Breast epithelium (tissue), 4 donors: Measurements from ENCODE around the gene KMT5C. TPM values are rescaled to one million over a fixed set of nuclear protein-coding genes. Genes with fewer than 3 reads are reported as not detected.
A peak's percentile ranks its signal among the peaks of the same experiment; 100 is the strongest.

Experiments
- DNase-seq, 2 donors: peaks; one replicate each; pipeline ENCODE4 v3.0.0-alpha.2; 2019; ENCODE audit warnings: low spot score in 2 of 2
- H3K27ac ChIP-seq, 2 donors: fragments of 200-600 bp; sonication (generic) in 1 of 2; one replicate each; pipeline ENCODE4 v1.5.1; 2016 to 2019; ENCODE audit warnings: mild to moderate bottlenecking in 1 of 2
- H3K27me3 ChIP-seq, 2 donors: fragments of 200-600 bp; sonication (generic) in 1 of 2; one replicate each; pipeline versions ENCODE4 v1.5.1 to v1.6.0; 2017 to 2019; ENCODE audit warnings: control low read depth in 1 of 2, mild to moderate bottlenecking in 1 of 2
- H3K36me3 ChIP-seq: fragments of 200-600 bp; one replicate; pipeline ENCODE4 v1.5.1; 2019
- H3K4me1 ChIP-seq, 2 donors: fragments of 200-600 bp; sonication (generic); one replicate each; pipeline ENCODE4 v1.5.1; 2016 to 2019; ENCODE audit warnings: control low read depth in 1 of 2
- H3K4me3 ChIP-seq, 3 donors: fragments of 200-600 bp; sonication (generic); 1 replicate in 2 of 3; 2 replicates in 1 of 3; pipeline ENCODE4 v1.5.1; 2016 to 2019; ENCODE audit warnings: mild to moderate bottlenecking in 3 of 3, moderate library complexity in 2 of 3
- H3K9me3 ChIP-seq, 2 donors: fragments of 200-600 bp; sonication (generic) in 1 of 2; one replicate each; pipeline ENCODE4 v1.5.1; 2016 to 2019; ENCODE audit warnings: control low read depth in 1 of 2
- POLR2A ChIP-seq: fragments of 450-650 bp; IDR thresholded peaks from one replicate; pipeline ENCODE4 v1.6.1; 2016; ENCODE audit warnings: antibody characterized with exemption, mild to moderate bottlenecking, moderate library complexity
- POLR2AphosphoS5 ChIP-seq, 3 donors: sonication (generic); formaldehyde crosslinking; IDR thresholded peaks; one replicate each; pipeline ENCODE4 v1.6.1; 2017; ENCODE audit warnings: antibody characterized with exemption in 3 of 3
- intact Hi-C: fragments of 100-400 bp; cut with DNase I; formaldehyde crosslinking; loops from one replicate; pipeline ENCODE4 v1.15.1; 2023; ENCODE audit warnings: low total_unique reads
- total RNA-seq, 3 donors: library from RNA; depleted of rRNA; stranded (reverse); fragments of >200 nt; gene quantifications; one replicate each; pipeline ENCODE4 v1.1.0, GENCODE V29; 2016
- TF ChIP-seq, protein P1 (sequence below), 3 donors: fragments of 450-650 bp; IDR thresholded peaks; one replicate each; pipeline ENCODE4 v1.5.1; 2016 to 2017; ENCODE audit warnings: antibody characterized with exemption in 3 of 3, mild to moderate bottlenecking in 3 of 3, moderate library complexity in 3 of 3

The KMT5C gene
- total RNA-seq, 3 donors from 2014 or later, result 6.1 to 20.8 (median 18.4) TPM

DNA sequence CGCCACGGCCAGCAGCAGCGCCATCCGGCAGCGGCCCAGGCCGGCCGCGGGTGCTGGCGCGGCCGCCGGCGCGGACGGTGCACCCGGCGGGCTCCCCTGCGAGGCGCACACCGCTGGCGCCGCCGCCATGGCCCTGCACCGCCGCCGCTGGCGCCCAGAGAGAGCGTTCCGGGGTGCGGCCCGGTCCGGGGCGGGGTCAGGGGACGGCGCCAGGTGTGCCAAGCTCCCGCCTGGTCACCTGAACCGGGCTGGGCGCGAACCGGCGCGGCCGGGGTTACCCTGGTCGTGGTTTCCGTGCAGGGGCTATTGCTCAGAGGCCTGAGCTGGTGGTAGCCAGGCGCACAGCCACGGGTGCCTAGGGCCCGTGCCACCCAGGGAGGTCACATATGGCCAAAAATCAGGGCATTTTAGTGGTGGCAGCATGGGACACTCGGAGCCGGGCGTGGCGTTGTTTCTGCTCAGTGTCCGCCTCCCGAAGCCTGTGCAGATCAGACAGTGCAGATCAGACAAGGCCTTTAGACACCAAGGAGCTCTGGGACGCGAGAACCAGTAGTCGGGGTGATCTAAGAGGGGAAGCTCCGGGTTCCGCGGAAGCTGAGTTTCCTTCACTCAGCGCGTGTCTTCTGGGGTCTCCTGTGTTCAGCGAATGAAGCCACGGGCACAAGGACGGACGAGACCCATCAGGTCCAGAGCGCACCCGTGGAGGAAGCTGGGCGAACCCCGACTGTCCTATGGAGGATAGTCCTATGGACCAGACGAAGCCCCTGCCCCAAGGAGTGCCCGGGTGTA, 44.6 kb downstream of the KMT5C start, which contains the start of gene TMEM238:
TMEM238 (minus strand) TSS at position 162 of the 789 bp plus-strand sequence; CDS start at position 129, 33 bp downstream.
- peak within 1 kb of the TSS; percentile 91 to 96 for H3K27ac ChIP-seq
- peak within 1 kb of the TSS; percentile 77 to 89 (median 85) for H3K4me3 ChIP-seq
- peak in 1 of 2 donors; percentile 38 for DNase-seq
- no peaks in the 10 kb centered on the region for H3K36me3 ChIP-seq
- H3K27me3 ChIP-seq, result no peaks in the 10 kb centered on the region
- intact Hi-C loops, result loop anchor here (5.0 kb wide), 1 partner anchor 867 kb away; no protein-coding TSS in a partner anchor
- no peaks in the 10 kb centered on the region for H3K9me3 ChIP-seq
- TF ChIP-seq POLR2A (no peak), POLR2AphosphoS5 (IDR thresholded peaks at IDR 0.05) (no peak)
- TF ChIP-seq, protein P1, sequence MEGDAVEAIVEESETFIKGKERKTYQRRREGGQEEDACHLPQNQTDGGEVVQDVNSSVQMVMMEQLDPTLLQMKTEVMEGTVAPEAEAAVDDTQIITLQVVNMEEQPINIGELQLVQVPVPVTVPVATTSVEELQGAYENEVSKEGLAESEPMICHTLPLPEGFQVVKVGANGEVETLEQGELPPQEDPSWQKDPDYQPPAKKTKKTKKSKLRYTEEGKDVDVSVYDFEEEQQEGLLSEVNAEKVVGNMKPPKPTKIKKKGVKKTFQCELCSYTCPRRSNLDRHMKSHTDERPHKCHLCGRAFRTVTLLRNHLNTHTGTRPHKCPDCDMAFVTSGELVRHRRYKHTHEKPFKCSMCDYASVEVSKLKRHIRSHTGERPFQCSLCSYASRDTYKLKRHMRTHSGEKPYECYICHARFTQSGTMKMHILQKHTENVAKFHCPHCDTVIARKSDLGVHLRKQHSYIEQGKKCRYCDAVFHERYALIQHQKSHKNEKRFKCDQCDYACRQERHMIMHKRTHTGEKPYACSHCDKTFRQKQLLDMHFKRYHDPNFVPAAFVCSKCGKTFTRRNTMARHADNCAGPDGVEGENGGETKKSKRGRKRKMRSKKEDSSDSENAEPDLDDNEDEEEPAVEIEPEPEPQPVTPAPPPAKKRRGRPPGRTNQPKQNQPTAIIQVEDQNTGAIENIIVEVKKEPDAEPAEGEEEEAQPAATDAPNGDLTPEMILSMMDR (IDR thresholded peaks at IDR 0.05), result no peak
- H3K4me1 ChIP-seq, result peaks cover 18 to 25% of the 10 kb centered on the region in 2 donors

GRCh38 chr19:55384920-55385723, 45.4 kb downstream of the KMT5C start:
- Histone ChIP-seq H3K36me3 (no peaks in the 10 kb centered on the region), H3K27me3 (no peaks in the 10 kb centered on the region), H3K9me3 (no peaks in the 10 kb centered on the region), H3K4me3 (peak overlapping the region; percentile 77 to 89 (median 85)), H3K27ac (peak overlapping the region; percentile 91 to 96), H3K4me1 (peaks cover 18 to 25% of the 10 kb centered on the region in 2 donors)
- TF ChIP-seq POLR2A (no peak), POLR2AphosphoS5 (IDR thresholded peaks at IDR 0.05) (no peak)
- TF ChIP-seq, protein P1 (IDR thresholded peaks at IDR 0.05), result no peak
- intact Hi-C loops, result loop anchor here (5.0 kb wide), 1 partner anchor 868 kb away; no protein-coding TSS in a partner anchor
- peak; percentile 95 to 97 for DNase-seq

GRCh38 chr19:55385724-55386492, 46.2 kb downstream of the KMT5C start, which contains the start of gene RPL28:
Gene RPL28 (plus strand): TSS chr19:55385932. CDS start chr19:55386358, 426 bp downstream.
- Histone ChIP-seq H3K36me3 (no peaks in the 10 kb centered on the region), H3K9me3 (no peaks in the 10 kb centered on the region), H3K27me3 (no peaks in the 10 kb centered on the region), H3K27ac (peak within 1 kb of the TSS; percentile 91 to 96), H3K4me1 (peaks cover 18 to 25% of the 10 kb centered on the region in 2 donors), H3K4me3 (peak within 1 kb of the TSS; percentile 77 to 89 (median 85))
- TF ChIP-seq, protein P1 (IDR thresholded peaks at IDR 0.05), result no peak
- peak; percentile 99 to 100 (median 100) for TF ChIP-seq POLR2AphosphoS5 (IDR thresholded peaks at IDR 0.05)
- TF ChIP-seq POLR2A, result peak; percentile 96
- peak; percentile 98 to 99 for DNase-seq
- intact Hi-C loops, result no loop called here

DNA sequence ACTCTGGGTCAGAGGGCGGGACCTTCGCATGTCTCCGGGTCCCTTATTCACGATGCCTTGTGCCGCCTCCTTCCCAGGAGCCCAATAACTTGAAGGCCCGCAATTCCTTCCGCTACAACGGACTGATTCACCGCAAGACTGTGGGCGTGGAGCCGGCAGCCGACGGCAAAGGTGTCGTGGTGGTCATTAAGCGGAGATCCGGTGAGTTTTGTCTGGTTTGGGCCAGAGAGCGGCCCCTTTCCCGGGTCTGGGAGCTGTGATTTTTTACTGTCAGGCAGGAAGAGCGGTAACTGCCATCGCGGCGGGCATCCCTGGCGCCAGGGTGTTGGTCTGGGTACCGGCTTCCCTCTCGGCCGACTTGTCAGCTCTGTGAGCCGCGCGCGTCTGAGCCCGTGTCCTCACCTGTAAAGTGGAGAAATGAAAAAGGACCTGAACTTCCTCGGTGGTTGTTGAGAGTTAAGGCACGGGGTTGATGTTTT, 46.9 kb downstream of the KMT5C start:
- DNase-seq, result no peak
- peaks cover 18 to 25% of the 10 kb centered on the region in 2 donors for H3K4me1 ChIP-seq
- peak overlapping the region; percentile 77 to 89 (median 85) for H3K4me3 ChIP-seq
- no peak for TF ChIP-seq POLR2A
- no peak for TF ChIP-seq POLR2AphosphoS5 (IDR thresholded peaks at IDR 0.05)
- TF ChIP-seq, protein P1 (IDR thresholded peaks at IDR 0.05), result no peak
- H3K9me3 ChIP-seq, result no peaks in the 10 kb centered on the region
- no peaks in the 10 kb centered on the region for H3K36me3 ChIP-seq
- intact Hi-C loops, result no loop called here
- H3K27me3 ChIP-seq, result no peaks in the 10 kb centered on the region
- peak overlapping the region; percentile 91 to 96 for H3K27ac ChIP-seq
